Femur (tissue), 1 donor: ENCODE measurements around the gene MYO19.
"Not testable (repeated sequence)": the region's sequence is repeated elsewhere in the genome, so short reads cannot be mapped to it uniquely, and the experiment has no call there.

Experiments
- DNase-seq: peaks from one replicate; pipeline ENCODE4 v3.0.0-alpha.2; 2017

Gene MYO19

DNA sequence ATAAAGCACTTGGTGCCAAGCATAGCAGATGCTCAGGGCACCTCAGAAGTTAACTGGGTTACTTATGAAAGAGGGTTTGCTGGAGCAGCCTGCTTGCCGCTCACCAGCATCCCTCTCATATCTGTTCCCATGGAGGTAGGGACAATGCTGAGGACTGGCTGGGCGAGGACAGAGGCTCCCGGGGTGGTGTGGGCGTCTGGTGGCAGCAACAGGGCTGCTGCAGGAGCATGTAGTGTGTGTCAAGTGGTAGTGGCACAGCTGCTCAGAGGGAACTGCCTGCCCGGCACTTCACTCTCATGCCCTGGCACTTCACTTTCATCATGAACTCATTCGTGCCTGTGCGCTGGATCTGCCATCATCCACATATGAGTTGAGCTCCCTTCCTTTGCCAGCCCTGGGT is 75.1 kb downstream of the MYO19 start:
- no peak for DNase-seq

DNA sequence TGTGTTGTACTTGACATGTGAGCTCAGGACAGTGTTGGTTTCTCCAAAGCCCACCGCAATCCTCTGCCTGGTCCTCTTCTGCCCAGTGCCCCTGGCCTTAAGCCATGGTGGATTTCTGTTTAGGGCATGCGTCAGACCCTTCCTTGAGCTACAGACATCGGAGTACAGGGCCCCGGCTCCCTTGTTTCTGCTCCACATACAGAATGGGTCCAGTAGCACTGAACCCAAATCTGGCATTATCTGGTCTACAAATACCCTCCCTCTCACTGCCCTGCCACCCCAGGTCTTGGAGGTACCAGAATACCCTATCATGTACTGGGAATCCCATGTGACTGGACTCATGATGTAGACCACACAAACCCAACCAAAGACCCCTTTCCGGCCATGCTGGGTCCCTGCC is 75.6 kb downstream of the MYO19 start:
- DNase-seq = no peak

DNA sequence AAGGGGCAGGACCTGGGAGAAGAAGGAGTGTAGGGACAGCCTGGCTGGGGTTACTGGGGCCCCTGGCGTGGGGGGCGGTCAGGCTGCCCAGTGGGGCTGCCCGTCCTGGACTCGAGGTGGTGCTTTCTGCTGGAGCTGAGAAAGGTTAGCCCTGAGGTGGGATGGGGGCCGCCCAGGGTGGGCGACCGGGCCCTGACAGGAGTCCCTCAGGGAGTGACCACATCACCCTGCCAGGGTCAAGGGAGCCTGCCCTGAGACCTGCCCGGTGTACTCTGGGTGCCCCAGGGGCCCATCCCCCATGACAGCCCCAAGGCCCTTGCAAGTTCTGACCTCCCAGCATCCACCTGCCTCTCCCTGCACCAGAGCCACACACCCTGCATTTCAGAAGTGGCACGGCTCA is 77.0 kb downstream of the MYO19 start:
- not testable (repeated sequence) for DNase-seq

DNA sequence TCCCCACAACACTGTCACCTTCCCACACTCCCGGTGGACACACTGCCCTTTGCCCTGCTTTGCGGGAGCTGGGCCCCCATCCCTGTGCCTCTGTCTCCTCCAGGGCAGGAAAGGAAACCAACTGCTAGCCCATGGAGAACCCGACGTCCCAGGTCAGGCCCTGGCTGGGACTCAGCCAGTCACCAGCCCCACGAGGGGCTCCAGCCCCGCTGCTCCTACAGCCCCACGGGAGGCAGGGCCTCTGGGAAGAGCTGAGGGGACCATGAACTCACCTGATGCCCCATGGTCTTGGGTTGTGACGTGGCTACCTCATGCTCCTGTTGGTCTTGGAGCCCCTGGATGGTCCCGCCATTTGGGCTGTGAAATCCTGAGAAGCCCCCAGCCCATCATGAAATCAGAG is 81.8 kb downstream of the MYO19 start:
- DNase-seq = not testable (repeated sequence)

DNA sequence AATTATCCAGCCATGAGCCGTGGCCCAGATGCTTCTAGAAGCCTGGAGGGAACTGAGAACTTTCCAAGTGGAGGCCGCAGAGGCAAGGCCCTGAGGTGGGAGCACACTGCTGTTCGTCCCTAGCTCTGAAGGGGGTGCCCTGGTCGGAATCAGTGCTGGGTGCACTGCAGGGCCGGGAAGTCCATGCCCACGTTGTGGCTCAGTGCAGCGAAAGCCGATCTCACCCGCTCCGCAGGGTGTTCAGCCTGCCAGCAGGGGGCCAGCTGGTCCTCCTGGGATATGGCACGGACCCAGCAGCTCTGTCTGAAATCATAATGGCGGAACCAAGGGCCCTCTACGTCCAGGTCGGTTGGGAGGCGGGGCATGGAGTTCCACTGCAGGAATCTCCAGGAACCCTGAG is 84.7 kb downstream of the MYO19 start:
- DNase-seq = not testable (repeated sequence)
